Neutrophil (primary cell): ENCODE data around the gene UQCC2.

Source experiments
- H3K27ac ChIP-seq: fragments of 200-600 bp; sonication (generic); 2 replicates; pipeline ENCODE4 v1.5.1; 2016; ENCODE audit warnings: mild to moderate bottlenecking, moderate library complexity
- H3K27me3 ChIP-seq: fragments of 200-600 bp; sonication (generic); 2 replicates; pipeline ENCODE4 v1.6.0; 2016; ENCODE audit warnings: mild to moderate bottlenecking
- H3K36me3 ChIP-seq: fragments of 200-600 bp; sonication (generic); 2 replicates; pipeline ENCODE4 v1.5.1; 2017
- H3K4me1 ChIP-seq, 2 experiments: fragments of 200-600 bp in 1 of 2; sonication (generic) in 1 of 2; 1 replicate in 1 of 2; 2 replicates in 1 of 2; pipeline versions ENCODE4 v1.5.1 to v1.6.1; 2013 to 2016; ENCODE audit warnings: low read depth in 1 of 2, low read length in 1 of 2, mild to moderate bottlenecking in 1 of 2, moderate library complexity in 1 of 2; ENCODE audit not compliant: control insufficient read depth in 1 of 2, insufficient read depth in 1 of 2
- H3K4me3 ChIP-seq, 2 experiments: fragments of 200-600 bp in 1 of 2; sonication (generic) in 1 of 2; 1 replicate in 1 of 2; 2 replicates in 1 of 2; pipeline ENCODE4 v1.5.1; 2013 to 2016; ENCODE audit warnings: low read depth in 1 of 2, low read length in 1 of 2, mild to moderate bottlenecking in 1 of 2, moderate library complexity in 1 of 2
- H3K9me3 ChIP-seq: fragments of 200-600 bp; sonication (generic); 2 replicates; pipeline ENCODE4 v1.5.1; 2016
- CTCF ChIP-seq: fragments of 200-600 bp; sonication (generic); IDR thresholded peaks from 2 replicates; pipeline ENCODE4 v1.5.1; 2016; ENCODE audit warnings: antibody characterized with exemption

UQCC2 gene

GRCh38 chr6:33668328-33668727, 43.2 kb downstream of the UQCC2 start:
- H3K4me1 ChIP-seq, result no peaks in the 10 kb centered on the region
- H3K27ac ChIP-seq, result no peak overlapping the region
- no peaks in the 10 kb centered on the region for H3K9me3 ChIP-seq
- no peak overlapping the region for H3K4me3 ChIP-seq
- H3K36me3 ChIP-seq, result no peaks in the 10 kb centered on the region
- no peak for TF ChIP-seq CTCF
- no peaks in the 10 kb centered on the region for H3K27me3 ChIP-seq

DNA sequence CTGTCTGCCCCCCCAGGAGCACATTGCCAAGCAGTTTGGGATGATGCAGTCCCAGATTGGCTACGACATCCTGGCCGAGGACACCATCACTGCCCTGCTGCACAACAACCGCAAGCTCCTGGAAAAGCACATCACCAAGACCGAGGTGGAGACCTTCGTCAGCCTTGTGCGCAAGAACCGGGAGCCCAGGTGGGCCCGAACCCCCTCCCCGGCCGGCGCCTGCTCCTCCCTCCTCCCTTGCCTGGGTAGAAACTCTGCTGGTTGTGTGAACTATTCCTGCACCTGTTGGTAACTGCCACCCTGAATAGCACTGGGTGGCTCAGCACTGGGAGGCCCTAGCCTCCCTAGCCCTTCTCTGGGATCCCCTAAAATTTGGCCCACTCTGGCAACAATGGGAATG, 43.7 kb downstream of the UQCC2 start:
- H3K27me3 ChIP-seq, result no peaks in the 10 kb centered on the region
- no peak overlapping the region for H3K27ac ChIP-seq
- H3K4me3 ChIP-seq, result no peak overlapping the region
- no peak for TF ChIP-seq CTCF
- no peaks in the 10 kb centered on the region for H3K36me3 ChIP-seq
- H3K9me3 ChIP-seq, result no peaks in the 10 kb centered on the region
- H3K4me1 ChIP-seq, result no peaks in the 10 kb centered on the region

- no peak overlapping the region for H3K27ac ChIP-seq
- no peaks in the 10 kb centered on the region for H3K9me3 ChIP-seq
- no peaks in the 10 kb centered on the region for H3K27me3 ChIP-seq
- no peaks in the 10 kb centered on the region for H3K4me1 ChIP-seq
- H3K4me3 ChIP-seq, result no peak overlapping the region
- no peaks in the 10 kb centered on the region for H3K36me3 ChIP-seq
- no peak for TF ChIP-seq CTCF
Measured at GRCh38 chr6:33667072-33667471, 44.4 kb downstream of the UQCC2 start.

- no peak overlapping the region for H3K27ac ChIP-seq
- no peaks in the 10 kb centered on the region for H3K36me3 ChIP-seq
- no peak overlapping the region for H3K4me3 ChIP-seq
- no peak for TF ChIP-seq CTCF
- H3K4me1 ChIP-seq, result no peaks in the 10 kb centered on the region
- no peaks in the 10 kb centered on the region for H3K9me3 ChIP-seq
- H3K27me3 ChIP-seq, result no peaks in the 10 kb centered on the region
Measured at GRCh38 chr6:33665957-33666356, 45.5 kb downstream of the UQCC2 start.

- TF ChIP-seq CTCF, result no peak
- no peaks in the 10 kb centered on the region for H3K27me3 ChIP-seq
- H3K36me3 ChIP-seq, result no peaks in the 10 kb centered on the region
- H3K4me1 ChIP-seq, result no peaks in the 10 kb centered on the region
- no peak overlapping the region for H3K4me3 ChIP-seq
- no peaks in the 10 kb centered on the region for H3K9me3 ChIP-seq
- no peak overlapping the region for H3K27ac ChIP-seq
Measured at GRCh38 chr6:33664506-33665057, 46.9 kb downstream of the UQCC2 start.
